SJCRH30 (cell line): Measurements from ENCODE around the gene MVK. TPM values are rescaled to one million over a fixed set of nuclear protein-coding genes. Genes with fewer than 3 reads are reported as not detected.
"Not testable (repeated sequence)": the region's sequence is repeated elsewhere in the genome, so short reads cannot be mapped to it uniquely, and the experiment has no call there.

ENCODE experiments used
- DNase-seq, 2 experiments: peaks; one replicate each; pipeline ENCODE4 v3.0.0-alpha.2; 2015 to 2020
- H3K27ac ChIP-seq: fragments of 250-450 bp; sonication (Bioruptor Pico); 2 replicates; pipeline ENCODE4 v1.5.1; 2020; ENCODE audit warnings: mild to moderate bottlenecking, moderate library complexity
- H3K27me3 ChIP-seq: fragments of 250-450 bp; sonication (Bioruptor Pico); 2 replicates; pipeline ENCODE4 v1.5.1; 2020; ENCODE audit warnings: mild to moderate bottlenecking, moderate library complexity
- H3K36me3 ChIP-seq: fragments of 250-450 bp; sonication (Bioruptor Pico); 2 replicates; pipeline ENCODE4 v1.5.1; 2020; ENCODE audit warnings: mild to moderate bottlenecking, moderate library complexity
- H3K4me1 ChIP-seq: fragments of 250-450 bp; sonication (Bioruptor Pico); 2 replicates; pipeline ENCODE4 v1.5.1; 2020; ENCODE audit warnings: mild to moderate bottlenecking, moderate library complexity
- H3K4me3 ChIP-seq: fragments of 250-450 bp; sonication (Bioruptor Pico); 2 replicates; pipeline ENCODE4 v1.5.1; 2020; ENCODE audit warnings: mild to moderate bottlenecking, moderate library complexity
- H3K9me3 ChIP-seq: fragments of 250-450 bp; sonication (Bioruptor Pico); replicated peaks from 2 replicates; pipeline ENCODE4 v1.5.1; 2020; ENCODE audit warnings: mild to moderate bottlenecking, moderate library complexity
- total RNA-seq: library from RNA; depleted of rRNA; stranded (reverse); fragments of >200 nt; shearing (Covaris generic); gene quantifications from 2 replicates; pipeline ENCODE4 v1.2.3, GENCODE V29; 2014

The MVK gene
- total RNA-seq, 1 experiment from 2014 or later = 18.7 TPM

- Histone ChIP-seq H3K27ac (no peak overlapping the region), H3K9me3 (no peaks in the 10 kb centered on the region)
- peak; percentile 85 to 88 for DNase-seq
Observed at GRCh38 chr12:109597795-109598427, 24.3 kb downstream of the MVK start.

GRCh38 chr12:109598428-109598854, 24.8 kb downstream of the MVK start:
- H3K9me3 ChIP-seq = no peaks in the 10 kb centered on the region
- no peaks in the 10 kb centered on the region for H3K27me3 ChIP-seq
- no peak for DNase-seq
- no peak overlapping the region for H3K27ac ChIP-seq
- no peaks in the 10 kb centered on the region for H3K36me3 ChIP-seq
- no peak overlapping the region for H3K4me3 ChIP-seq
- peaks cover 7% of the 10 kb centered on the region for H3K4me1 ChIP-seq

More at GRCh38 chr12:109597795-109598427, 24.3 kb downstream of the MVK start:
- Histone ChIP-seq H3K36me3 (no peaks in the 10 kb centered on the region), H3K27me3 (no peaks in the 10 kb centered on the region), H3K4me1 (peaks cover 7% of the 10 kb centered on the region), H3K4me3 (no peak overlapping the region)

- Histone ChIP-seq H3K4me1 (peaks cover 7% of the 10 kb centered on the region), H3K9me3 (no peaks in the 10 kb centered on the region), H3K27ac (no peak overlapping the region), H3K4me3 (no peak overlapping the region), H3K27me3 (no peaks in the 10 kb centered on the region), H3K36me3 (no peaks in the 10 kb centered on the region)
- DNase-seq = no peak
Observed at GRCh38 chr12:109599087-109599486, 25.5 kb downstream of the MVK start.

GRCh38 chr12:109600481-109600880, 26.9 kb downstream of the MVK start:
- H3K4me1 ChIP-seq = peaks cover 19% of the 10 kb centered on the region
- no peak overlapping the region for H3K4me3 ChIP-seq
- H3K27ac ChIP-seq = no peak overlapping the region
- no peaks in the 10 kb centered on the region for H3K36me3 ChIP-seq
- no peak for DNase-seq
- H3K27me3 ChIP-seq = no peaks in the 10 kb centered on the region
- H3K9me3 ChIP-seq = no peaks in the 10 kb centered on the region

- H3K36me3 ChIP-seq = no peaks in the 10 kb centered on the region
- no peak overlapping the region for H3K27ac ChIP-seq
- H3K4me3 ChIP-seq = no peak overlapping the region
- peaks cover 22% of the 10 kb centered on the region for H3K4me1 ChIP-seq
- no peaks in the 10 kb centered on the region for H3K27me3 ChIP-seq
- no peak for DNase-seq
- H3K9me3 ChIP-seq = no peaks in the 10 kb centered on the region
Observed at GRCh38 chr12:109600995-109601394, 27.4 kb downstream of the MVK start.

GRCh38 chr12:109601557-109601956, 28.0 kb downstream of the MVK start:
- DNase-seq = no peak

GRCh38 chr12:109602132-109602531, 28.5 kb downstream of the MVK start:
- H3K36me3 ChIP-seq, H3K27ac ChIP-seq, DNase-seq, H3K9me3 ChIP-seq, H3K27me3 ChIP-seq, H3K4me3 ChIP-seq: not testable (repeated sequence)
- peaks cover 24% of the 10 kb centered on the region for H3K4me1 ChIP-seq

More at GRCh38 chr12:109601557-109601956, 28.0 kb downstream of the MVK start:
- no peak overlapping the region for H3K4me3 ChIP-seq
- H3K9me3 ChIP-seq = no peaks in the 10 kb centered on the region
- H3K36me3 ChIP-seq = no peaks in the 10 kb centered on the region
- H3K27me3 ChIP-seq = no peaks in the 10 kb centered on the region
- peaks cover 22% of the 10 kb centered on the region for H3K4me1 ChIP-seq
- H3K27ac ChIP-seq = no peak overlapping the region

- Histone ChIP-seq H3K36me3 (no peaks in the 10 kb centered on the region), H3K4me3 (no peak overlapping the region), H3K4me1 (peaks cover 21% of the 10 kb centered on the region), H3K9me3 (no peaks in the 10 kb centered on the region), H3K27me3 (no peaks in the 10 kb centered on the region), H3K27ac (no peak overlapping the region)
- no peak for DNase-seq
Observed at GRCh38 chr12:109604132-109604585, 30.6 kb downstream of the MVK start.

GRCh38 chr12:109605016-109605415, 31.4 kb downstream of the MVK start:
- peaks cover 21% of the 10 kb centered on the region for H3K4me1 ChIP-seq

GRCh38 chr12:109605599-109606228, 32.1 kb downstream of the MVK start:
- no peaks in the 10 kb centered on the region for H3K9me3 ChIP-seq
- peak overlapping the region; percentile 41 for H3K4me3 ChIP-seq
- DNase-seq = peak; percentile 40 to 49
- peaks cover 21% of the 10 kb centered on the region for H3K4me1 ChIP-seq
- no peaks in the 10 kb centered on the region for H3K36me3 ChIP-seq
- no peaks in the 10 kb centered on the region for H3K27me3 ChIP-seq
- peak overlapping the region; percentile 80 for H3K27ac ChIP-seq

More at GRCh38 chr12:109605016-109605415, 31.4 kb downstream of the MVK start:
- peak; percentile 83 to 91 for DNase-seq
- Histone ChIP-seq H3K27me3 (no peaks in the 10 kb centered on the region), H3K36me3 (no peaks in the 10 kb centered on the region), H3K4me3 (no peak overlapping the region), H3K27ac (peak overlapping the region; percentile 80), H3K9me3 (no peaks in the 10 kb centered on the region)

- DNase-seq = peak; percentile 89
- no peaks in the 10 kb centered on the region for H3K9me3 ChIP-seq
- peaks cover 21% of the 10 kb centered on the region for H3K4me1 ChIP-seq
- no peaks in the 10 kb centered on the region for H3K36me3 ChIP-seq
- H3K4me3 ChIP-seq = peak overlapping the region; percentile 41
- H3K27ac ChIP-seq = peak overlapping the region; percentile 80
- H3K27me3 ChIP-seq = no peaks in the 10 kb centered on the region
Observed at GRCh38 chr12:109606320-109607028, 32.9 kb downstream of the MVK start.

- Histone ChIP-seq H3K27ac (no peak overlapping the region), H3K27me3 (no peaks in the 10 kb centered on the region), H3K4me1 (peaks cover 21% of the 10 kb centered on the region)
Observed at GRCh38 chr12:109607618-109608017, 34.0 kb downstream of the MVK start.

GRCh38 chr12:109608270-109608669, 34.7 kb downstream of the MVK start:
- H3K36me3 ChIP-seq = no peaks in the 10 kb centered on the region
- peaks cover 21% of the 10 kb centered on the region for H3K4me1 ChIP-seq
- peak in 1 of 2 experiments; percentile 23 for DNase-seq
- no peaks in the 10 kb centered on the region for H3K9me3 ChIP-seq
- no peak overlapping the region for H3K27ac ChIP-seq
- no peaks in the 10 kb centered on the region for H3K27me3 ChIP-seq
- H3K4me3 ChIP-seq = no peak overlapping the region

More at GRCh38 chr12:109607618-109608017, 34.0 kb downstream of the MVK start:
- no peak overlapping the region for H3K4me3 ChIP-seq
- H3K9me3 ChIP-seq = no peaks in the 10 kb centered on the region
- H3K36me3 ChIP-seq = no peaks in the 10 kb centered on the region
- DNase-seq = no peak

GRCh38 chr12:109608793-109609192, 35.2 kb downstream of the MVK start:
- Histone ChIP-seq H3K4me1 (peaks cover 21% of the 10 kb centered on the region), H3K4me3 (no peak overlapping the region), H3K9me3 (no peaks in the 10 kb centered on the region), H3K36me3 (no peaks in the 10 kb centered on the region), H3K27ac (no peak overlapping the region), H3K27me3 (no peaks in the 10 kb centered on the region)
- no peak for DNase-seq

GRCh38 chr12:109609342-109609741, 35.7 kb downstream of the MVK start:
- Histone ChIP-seq H3K36me3 (no peaks in the 10 kb centered on the region), H3K4me1 (peaks cover 20% of the 10 kb centered on the region), H3K9me3 (no peaks in the 10 kb centered on the region), H3K27ac (no peak overlapping the region), H3K27me3 (no peaks in the 10 kb centered on the region), H3K4me3 (no peak overlapping the region)
- peak; percentile 50 to 67 for DNase-seq
